ENCODE results near the gene HERC5. TPM values are rescaled to one million over a fixed set of nuclear protein-coding genes. Genes with fewer than 3 reads are reported as not detected.

Gene HERC5
- polyA plus RNA-seq, 1 donor from 2014 or later: 0.59 TPM

DNA sequence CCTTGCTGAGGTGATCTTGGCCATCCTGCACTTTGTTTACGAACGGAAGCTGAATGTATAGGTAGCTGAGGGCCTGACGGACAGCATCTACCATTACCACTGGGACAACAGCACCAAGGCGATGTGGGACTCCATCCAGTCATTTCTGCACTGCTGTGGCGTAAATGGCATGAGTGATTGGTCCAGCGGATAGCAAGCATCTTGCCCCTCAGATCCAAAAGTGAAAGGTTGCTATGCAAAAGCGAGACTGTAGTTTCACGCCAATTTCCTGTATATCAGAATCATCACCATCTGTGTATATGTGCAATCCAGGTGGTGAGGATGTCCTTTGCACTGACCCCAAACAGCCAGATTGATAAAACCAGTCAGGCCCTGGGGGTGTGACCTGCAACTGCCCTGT, 70.9 kb downstream of the HERC5 start:
- H3K27me3 ChIP-seq (ENCODE audit: insufficient read depth, low read depth, low read length): no peaks in the 10 kb centered on the region
- no peaks in the 10 kb centered on the region for H3F3A ChIP-seq (ENCODE audit: insufficient read depth, low read length, poor library complexity, severe bottlenecking)
- no peak overlapping the region for H3K9ac ChIP-seq (ENCODE audit: low read length)
- no peak overlapping the region for H2AFZ ChIP-seq (ENCODE audit: low read depth, low read length)
- no peak for TF ChIP-seq TAF1 (IDR thresholded peaks at IDR 0.05; ENCODE audit: low read depth)
- TF ChIP-seq EZH2 (IDR thresholded peaks at IDR 0.05; ENCODE audit: borderline replicate concordance, insufficient read depth, low read length, poor library complexity, severe bottlenecking): no peak
- TF ChIP-seq EP300 (conservative IDR thresholded peaks at IDR 0.05; ENCODE audit: poor library complexity, severe bottlenecking): no peak
- TF ChIP-seq RAD21 (conservative IDR thresholded peaks at IDR 0.05): no peak
- TF ChIP-seq MXI1 (conservative IDR thresholded peaks at IDR 0.05; ENCODE audit: poor library complexity, severe bottlenecking): no peak
- no peak for TF ChIP-seq REST (IDR thresholded peaks at IDR 0.05; ENCODE audit: borderline replicate concordance)
- TF ChIP-seq POLR2AphosphoS5 (IDR thresholded peaks at IDR 0.05): no peak
- TF ChIP-seq, protein P1, sequence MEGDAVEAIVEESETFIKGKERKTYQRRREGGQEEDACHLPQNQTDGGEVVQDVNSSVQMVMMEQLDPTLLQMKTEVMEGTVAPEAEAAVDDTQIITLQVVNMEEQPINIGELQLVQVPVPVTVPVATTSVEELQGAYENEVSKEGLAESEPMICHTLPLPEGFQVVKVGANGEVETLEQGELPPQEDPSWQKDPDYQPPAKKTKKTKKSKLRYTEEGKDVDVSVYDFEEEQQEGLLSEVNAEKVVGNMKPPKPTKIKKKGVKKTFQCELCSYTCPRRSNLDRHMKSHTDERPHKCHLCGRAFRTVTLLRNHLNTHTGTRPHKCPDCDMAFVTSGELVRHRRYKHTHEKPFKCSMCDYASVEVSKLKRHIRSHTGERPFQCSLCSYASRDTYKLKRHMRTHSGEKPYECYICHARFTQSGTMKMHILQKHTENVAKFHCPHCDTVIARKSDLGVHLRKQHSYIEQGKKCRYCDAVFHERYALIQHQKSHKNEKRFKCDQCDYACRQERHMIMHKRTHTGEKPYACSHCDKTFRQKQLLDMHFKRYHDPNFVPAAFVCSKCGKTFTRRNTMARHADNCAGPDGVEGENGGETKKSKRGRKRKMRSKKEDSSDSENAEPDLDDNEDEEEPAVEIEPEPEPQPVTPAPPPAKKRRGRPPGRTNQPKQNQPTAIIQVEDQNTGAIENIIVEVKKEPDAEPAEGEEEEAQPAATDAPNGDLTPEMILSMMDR (IDR thresholded peaks at IDR 0.05; ENCODE audit: poor library complexity, severe bottlenecking): no peak
- no peak for TF ChIP-seq SMC3 (conservative IDR thresholded peaks at IDR 0.05; ENCODE audit: poor library complexity)
- H3K79me2 ChIP-seq (replicated peaks; ENCODE audit: insufficient read depth, low read length): peaks cover 5% of the 10 kb centered on the region
- no peak overlapping the region for H3K27ac ChIP-seq (ENCODE audit: low read length)
- H3K4me3 ChIP-seq (ENCODE audit: low read length): no peak overlapping the region
- no peaks in the 10 kb centered on the region for H3K9me3 ChIP-seq (ENCODE audit: low read length)
- no peak overlapping the region for H3K4me2 ChIP-seq (ENCODE audit: low read length)
- no peaks in the 10 kb centered on the region for H3K9me2 ChIP-seq (ENCODE audit: insufficient read depth, low read length)
- no peaks in the 10 kb centered on the region for H4K20me1 ChIP-seq (ENCODE audit: insufficient read depth)
- no peaks in the 10 kb centered on the region for H3K36me3 ChIP-seq (ENCODE audit: insufficient read depth, low read length)

GRCh38 chr4:88528861-88529260, 71.9 kb downstream of the HERC5 start:
- Histone ChIP-seq H3F3A (ENCODE audit: insufficient read depth, low read length, poor library complexity, severe bottlenecking) (no peaks in the 10 kb centered on the region), H3K79me2 (replicated peaks; ENCODE audit: insufficient read depth, low read length) (no peaks in the 10 kb centered on the region), H3K36me3 (ENCODE audit: insufficient read depth, low read length) (no peaks in the 10 kb centered on the region), H3K4me2 (ENCODE audit: low read length) (no peak overlapping the region), H3K9ac (ENCODE audit: low read length) (no peak overlapping the region), H3K27ac (ENCODE audit: low read length) (no peak overlapping the region), H2AFZ (ENCODE audit: low read depth, low read length) (no peak overlapping the region), H4K20me1 (ENCODE audit: insufficient read depth) (no peaks in the 10 kb centered on the region), H3K9me2 (ENCODE audit: insufficient read depth, low read length) (no peaks in the 10 kb centered on the region), H3K4me3 (ENCODE audit: low read length) (no peak overlapping the region), H3K27me3 (ENCODE audit: insufficient read depth, low read depth, low read length) (no peaks in the 10 kb centered on the region), H3K9me3 (ENCODE audit: low read length) (no peaks in the 10 kb centered on the region)
- no peak for TF ChIP-seq EP300 (conservative IDR thresholded peaks at IDR 0.05; ENCODE audit: poor library complexity, severe bottlenecking)
- peak; percentile 70 for TF ChIP-seq SMC3 (conservative IDR thresholded peaks at IDR 0.05; ENCODE audit: poor library complexity)
- no peak for TF ChIP-seq TAF1 (IDR thresholded peaks at IDR 0.05; ENCODE audit: low read depth)
- no peak for TF ChIP-seq EZH2 (IDR thresholded peaks at IDR 0.05; ENCODE audit: borderline replicate concordance, insufficient read depth, low read length, poor library complexity, severe bottlenecking)
- TF ChIP-seq, protein P1 (IDR thresholded peaks at IDR 0.05; ENCODE audit: poor library complexity, severe bottlenecking): peak; percentile 54
- TF ChIP-seq MXI1 (conservative IDR thresholded peaks at IDR 0.05; ENCODE audit: poor library complexity, severe bottlenecking): no peak
- TF ChIP-seq REST (IDR thresholded peaks at IDR 0.05; ENCODE audit: borderline replicate concordance): no peak
- TF ChIP-seq POLR2AphosphoS5 (IDR thresholded peaks at IDR 0.05): no peak
- TF ChIP-seq RAD21 (conservative IDR thresholded peaks at IDR 0.05): peak; percentile 65

All from neural cell (in vitro differentiated cells).